ENCODE data around the gene MTX1.

Gene MTX1

DNA sequence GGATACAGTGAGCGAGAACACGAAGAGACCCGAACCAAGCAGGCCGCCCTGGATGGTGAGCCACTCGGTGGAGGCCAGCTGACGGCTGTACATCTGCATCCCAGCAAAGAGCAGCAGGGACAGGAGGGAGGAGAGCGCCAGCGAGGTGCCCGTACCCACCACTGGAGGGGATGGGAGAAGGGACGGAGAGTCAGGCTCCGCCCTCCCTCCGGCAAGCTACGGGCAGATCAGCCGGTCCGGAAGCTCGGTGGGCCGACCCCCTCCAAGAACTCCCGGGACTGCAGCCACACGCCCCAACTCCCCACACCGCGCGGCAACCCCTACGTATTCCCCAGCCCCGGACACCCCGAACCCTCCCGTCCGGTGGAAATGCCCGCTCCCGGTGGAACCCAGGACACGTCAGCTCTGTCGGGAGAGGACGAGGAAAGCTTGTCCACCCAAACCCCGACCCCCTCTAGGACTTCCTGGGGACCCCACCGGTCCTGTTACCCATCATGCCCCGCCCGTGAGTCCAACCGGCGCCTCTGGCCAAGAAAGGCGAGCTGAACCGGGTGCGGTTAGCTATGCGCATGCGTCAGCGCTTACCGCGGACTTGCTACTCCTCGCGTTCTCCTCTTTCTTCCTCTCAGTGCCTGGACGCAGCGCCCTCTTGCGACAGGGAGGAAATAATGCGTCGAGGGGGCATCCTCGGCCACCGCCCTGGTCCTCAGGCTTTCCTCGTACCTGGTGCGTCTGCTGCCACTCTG lies 35.6 kb upstream of the MTX1 start, which contains the start of gene KRTCAP2:
KRTCAP2 (minus strand) TSS at position 573 of the 746 bp plus-strand sequence; CDS start at position 493, 80 bp downstream.
- in situ Hi-C loops (cut with MboI; ENCODE audit: low pct_unique_long_range_greater_than_20kb, low sequenced_read_pairs), result no loop called here
- peak; percentile 95 for DNase-seq

- DNase-seq, result no peak
- in situ Hi-C loops (cut with MboI; ENCODE audit: low pct_unique_long_range_greater_than_20kb, low sequenced_read_pairs), result no loop called here
These were observed 34.8 kb upstream of the MTX1 start, which contains the start of gene TRIM46 for GRCh38 chr1:155173478-155174323. Gene TRIM46, plus strand, starts transcription at chr1:155173849. Its CDS starts 118 bp downstream, at chr1:155173967.

DNA sequence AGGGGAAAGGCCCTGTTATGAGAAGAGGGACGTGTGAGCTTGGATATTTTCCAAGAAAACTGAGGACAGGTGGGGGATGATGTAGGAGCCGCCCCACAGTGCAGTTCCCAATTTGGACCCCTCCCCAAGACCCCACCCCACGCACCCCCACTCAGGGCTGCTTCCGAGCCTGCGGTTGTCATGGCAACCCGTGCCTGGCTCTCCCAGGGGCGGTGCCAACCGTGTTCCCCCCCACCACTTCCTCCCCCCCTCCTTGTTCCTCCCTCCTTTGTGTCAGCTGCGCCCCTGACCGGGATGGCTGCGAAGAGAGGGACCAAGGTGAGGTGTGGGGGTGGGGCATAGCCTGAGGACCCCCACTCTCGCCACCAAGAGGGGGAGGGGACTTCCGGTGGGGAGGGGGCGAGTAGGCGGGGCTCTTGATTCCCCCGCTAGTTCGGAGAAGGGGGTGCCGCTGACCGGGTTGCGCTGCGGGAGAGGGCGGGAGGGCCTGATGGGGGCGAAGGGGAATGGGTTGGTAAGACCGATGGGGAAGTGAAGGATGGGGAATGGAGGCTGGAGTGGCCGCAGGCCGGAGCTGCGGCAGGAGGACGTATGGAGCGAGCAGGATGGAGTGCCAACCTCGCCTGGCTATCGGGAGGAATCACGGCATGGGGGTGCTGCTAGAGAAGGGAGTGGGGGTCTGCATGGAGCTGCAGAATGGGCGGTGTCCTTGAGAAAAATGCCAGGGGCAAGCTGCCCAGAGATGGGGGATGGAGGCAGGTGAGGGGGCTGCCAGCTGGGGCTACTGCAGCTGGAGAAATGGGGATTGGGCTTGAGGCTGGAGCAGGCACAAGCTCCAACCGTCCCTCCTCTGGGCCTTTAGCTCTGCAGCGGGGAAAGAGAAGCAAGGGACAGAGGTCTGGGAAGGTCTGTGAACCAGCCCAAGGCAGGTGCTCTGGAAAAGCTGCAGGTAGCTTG lies 33.9 kb upstream of the MTX1 start:
- in situ Hi-C loops (cut with MboI; ENCODE audit: low pct_unique_long_range_greater_than_20kb, low sequenced_read_pairs), result no loop called here
- no peak for DNase-seq

- DNase-seq, result no peak
- in situ Hi-C loops (cut with MboI; ENCODE audit: low pct_unique_long_range_greater_than_20kb, low sequenced_read_pairs), result no loop called here
These were observed 33.1 kb upstream of the MTX1 start for GRCh38 chr1:155175281-155175926.

GRCh38 chr1:155175927-155176371 lies 32.5 kb upstream of the MTX1 start:
- in situ Hi-C loops (cut with MboI; ENCODE audit: low pct_unique_long_range_greater_than_20kb, low sequenced_read_pairs), result no loop called here

GRCh38 chr1:155176544-155177071 lies 31.9 kb upstream of the MTX1 start:
- in situ Hi-C loops (cut with MboI; ENCODE audit: low pct_unique_long_range_greater_than_20kb, low sequenced_read_pairs), result no loop called here
- peak; percentile 81 for DNase-seq

More at GRCh38 chr1:155175927-155176371, 32.5 kb upstream of the MTX1 start:
- no peak for DNase-seq

DNA sequence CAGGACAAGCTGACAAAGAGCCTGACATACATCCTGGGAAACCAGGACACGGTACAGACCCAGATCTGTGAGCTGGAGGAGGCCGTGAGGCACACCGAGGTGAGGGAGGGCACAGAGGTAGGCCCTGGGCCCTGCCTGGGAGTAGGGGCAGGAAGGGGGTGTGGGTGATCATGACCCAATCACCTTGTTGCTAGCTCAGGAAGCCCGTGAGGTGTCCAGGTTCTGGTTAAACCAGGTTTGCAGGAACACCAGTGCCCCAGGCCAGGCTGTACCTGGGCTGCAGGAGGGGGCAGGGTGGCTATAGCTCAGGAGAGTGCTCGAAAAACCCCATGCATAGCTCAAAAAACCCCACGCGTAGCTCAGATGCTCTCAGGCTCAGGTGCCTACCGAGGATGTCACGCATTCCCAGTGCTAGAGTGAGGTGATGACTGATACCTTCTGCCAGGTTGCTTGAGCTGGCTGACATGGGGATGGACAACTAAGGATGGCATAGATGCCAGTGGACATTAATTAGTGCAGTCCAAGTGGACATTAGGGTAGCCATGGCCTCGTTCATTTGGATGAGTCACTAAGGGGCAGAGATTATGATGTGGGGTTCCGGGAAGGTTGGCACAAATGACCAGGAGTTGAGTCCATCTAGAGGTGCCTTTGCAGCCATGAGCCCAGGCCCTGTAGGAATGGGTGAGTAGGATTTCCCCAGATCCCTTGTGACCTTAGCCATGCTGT lies 31.1 kb upstream of the MTX1 start:
- DNase-seq, result no peak
- in situ Hi-C loops (cut with MboI; ENCODE audit: low pct_unique_long_range_greater_than_20kb, low sequenced_read_pairs), result no loop called here

GRCh38 chr1:155177918-155178281 lies 30.6 kb upstream of the MTX1 start:
- no peak for DNase-seq
- in situ Hi-C loops (cut with MboI; ENCODE audit: low pct_unique_long_range_greater_than_20kb, low sequenced_read_pairs), result no loop called here

- in situ Hi-C loops (cut with MboI; ENCODE audit: low pct_unique_long_range_greater_than_20kb, low sequenced_read_pairs), result no loop called here
- DNase-seq, result peak; percentile 38
These were observed 29.9 kb upstream of the MTX1 start for GRCh38 chr1:155178441-155179111.

GRCh38 chr1:155179112-155180031 lies 29.1 kb upstream of the MTX1 start:
- no peak for DNase-seq
- in situ Hi-C loops (cut with MboI; ENCODE audit: low pct_unique_long_range_greater_than_20kb, low sequenced_read_pairs), result no loop called here

GRCh38 chr1:155181371-155182051 lies 27.0 kb upstream of the MTX1 start:
- DNase-seq, result no peak
- in situ Hi-C loops (cut with MboI; ENCODE audit: low pct_unique_long_range_greater_than_20kb, low sequenced_read_pairs), result no loop called here

GRCh38 chr1:155182052-155182550 lies 26.4 kb upstream of the MTX1 start:
- in situ Hi-C loops (cut with MboI; ENCODE audit: low pct_unique_long_range_greater_than_20kb, low sequenced_read_pairs), result no loop called here

GRCh38 chr1:155183775-155184221 lies 24.7 kb upstream of the MTX1 start:
- in situ Hi-C loops (cut with MboI; ENCODE audit: low pct_unique_long_range_greater_than_20kb, low sequenced_read_pairs), result no loop called here
- DNase-seq, result no peak

More at GRCh38 chr1:155182052-155182550, 26.4 kb upstream of the MTX1 start:
- no peak for DNase-seq

DNA sequence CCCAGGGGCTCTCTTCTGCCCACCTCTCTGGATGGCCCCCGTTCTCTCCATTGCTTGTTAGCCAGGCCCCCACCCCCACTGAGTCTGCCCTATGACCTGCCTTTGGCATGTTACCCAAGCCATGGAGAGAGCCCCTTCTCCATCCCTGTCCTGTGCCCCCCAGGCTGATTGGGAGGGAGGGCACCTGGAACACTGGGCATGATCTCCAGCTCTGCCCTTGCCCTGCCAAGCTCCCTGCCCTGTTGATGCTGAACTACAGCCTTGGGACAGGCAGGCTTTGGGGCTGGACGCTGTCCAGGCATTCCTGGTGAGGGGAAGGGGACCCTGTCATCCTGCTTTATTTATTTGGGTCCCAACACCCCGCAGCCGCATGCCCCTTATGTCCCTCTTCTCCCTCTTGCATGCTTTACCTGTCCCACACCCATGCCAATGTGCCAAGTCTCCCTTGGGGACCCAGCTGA lies 24.1 kb upstream of the MTX1 start:
- DNase-seq, result no peak
- in situ Hi-C loops (cut with MboI; ENCODE audit: low pct_unique_long_range_greater_than_20kb, low sequenced_read_pairs), result no loop called here
